HG03469 (cell line): ENCODE measurements around the gene SAMD11.
"Not testable (repeated sequence)": the region's sequence is repeated elsewhere in the genome, so short reads cannot be mapped to it uniquely, and the experiment has no call there.

Experiments used
- ATAC-seq: cut with Tn5 transposase; IDR thresholded peaks from one replicate; pipeline ENCODE4 v1.9.1; 2021; ENCODE audit warnings: mild to moderate bottlenecking, moderate library complexity, moderate number of reproducible peaks; ENCODE audit not compliant: unreplicated experiment

SAMD11 gene

GRCh38 chr1:944341-945325 is 20.9 kb downstream of the SAMD11 start:
- no peak for ATAC-seq

GRCh38 chr1:945688-946556 is 22.2 kb downstream of the SAMD11 start:
- ATAC-seq, result no peak

- ATAC-seq, result not testable (repeated sequence)
Observed at GRCh38 chr1:946811-947210, 23.1 kb downstream of the SAMD11 start.

GRCh38 chr1:947958-948357 is 24.2 kb downstream of the SAMD11 start:
- ATAC-seq, result no peak

GRCh38 chr1:950268-950667 is 26.5 kb downstream of the SAMD11 start:
- ATAC-seq, result no peak

GRCh38 chr1:950881-951280 is 27.2 kb downstream of the SAMD11 start:
- no peak for ATAC-seq

- no peak for ATAC-seq
Observed at GRCh38 chr1:951364-951763, 27.6 kb downstream of the SAMD11 start.

GRCh38 chr1:952201-952600 is 28.5 kb downstream of the SAMD11 start:
- no peak for ATAC-seq

GRCh38 chr1:952603-953002 is 28.9 kb downstream of the SAMD11 start:
- ATAC-seq, result no peak

- ATAC-seq, result no peak
Observed at GRCh38 chr1:953524-954320, 30.0 kb downstream of the SAMD11 start.

GRCh38 chr1:954927-955326 is 31.2 kb downstream of the SAMD11 start:
- ATAC-seq, result no peak

- no peak for ATAC-seq
Observed at GRCh38 chr1:955474-955873, 31.8 kb downstream of the SAMD11 start.

GRCh38 chr1:956636-957035 is 32.9 kb downstream of the SAMD11 start:
- no peak for ATAC-seq

- ATAC-seq, result peak; percentile 39
Observed at GRCh38 chr1:958823-959730, 35.4 kb downstream of the SAMD11 start, which contains the start of gene NOC2L. TSS of gene NOC2L (minus strand) at chr1:959256. CDS start at chr1:959240, 16 bp downstream.

GRCh38 chr1:959731-960362 is 36.1 kb downstream of the SAMD11 start:
- no peak for ATAC-seq

GRCh38 chr1:960363-961131 is 36.8 kb downstream of the SAMD11 start, which contains the start of gene KLHL17:
TSS of gene KLHL17 (plus strand) at chr1:960584. CDS start at chr1:960694, 110 bp downstream.
- no peak for ATAC-seq

- no peak for ATAC-seq
Observed at GRCh38 chr1:961132-961669, 37.5 kb downstream of the SAMD11 start.
